NCI-H2171 treated with DMSO at 0.1 percent for 48 hours (cell line): ENCODE results near the gene AGPAT4.

Experiments
- DNase-seq: peaks from one replicate; lab custom pipeline; 2025; lab: John Stamatoyannopoulos, UW

AGPAT4 gene

GRCh38 chr6:161166176-161166575, 107.7 kb downstream of the AGPAT4 start:
- no peak for DNase-seq

DNA sequence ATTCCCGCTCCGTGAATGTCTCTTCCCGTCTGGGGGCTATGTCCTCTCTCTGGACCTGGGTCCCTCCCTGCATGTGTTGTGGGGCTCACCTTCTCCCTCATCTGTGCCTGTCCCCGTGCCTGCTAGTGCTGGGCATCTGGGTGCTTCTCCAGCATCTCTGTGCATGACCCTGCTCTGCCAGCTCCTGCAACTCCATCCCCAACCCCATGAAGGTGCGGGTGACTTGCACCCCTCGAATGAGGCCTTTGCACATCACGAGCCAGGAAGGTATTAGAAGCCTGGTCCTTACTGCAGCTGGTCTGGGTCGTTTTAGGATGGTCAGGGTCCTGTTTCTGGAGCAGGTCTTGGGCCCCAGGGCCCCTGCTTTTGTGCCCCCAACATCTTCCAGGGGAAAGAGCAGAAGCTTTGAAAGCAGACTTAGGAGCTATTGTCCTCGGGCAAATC, 109.7 kb downstream of the AGPAT4 start:
- no peak for DNase-seq

- no peak for DNase-seq
Measured at GRCh38 chr6:161163466-161164181, 110.2 kb downstream of the AGPAT4 start.

GRCh38 chr6:161162722-161163121, 111.1 kb downstream of the AGPAT4 start:
- no peak for DNase-seq

DNA sequence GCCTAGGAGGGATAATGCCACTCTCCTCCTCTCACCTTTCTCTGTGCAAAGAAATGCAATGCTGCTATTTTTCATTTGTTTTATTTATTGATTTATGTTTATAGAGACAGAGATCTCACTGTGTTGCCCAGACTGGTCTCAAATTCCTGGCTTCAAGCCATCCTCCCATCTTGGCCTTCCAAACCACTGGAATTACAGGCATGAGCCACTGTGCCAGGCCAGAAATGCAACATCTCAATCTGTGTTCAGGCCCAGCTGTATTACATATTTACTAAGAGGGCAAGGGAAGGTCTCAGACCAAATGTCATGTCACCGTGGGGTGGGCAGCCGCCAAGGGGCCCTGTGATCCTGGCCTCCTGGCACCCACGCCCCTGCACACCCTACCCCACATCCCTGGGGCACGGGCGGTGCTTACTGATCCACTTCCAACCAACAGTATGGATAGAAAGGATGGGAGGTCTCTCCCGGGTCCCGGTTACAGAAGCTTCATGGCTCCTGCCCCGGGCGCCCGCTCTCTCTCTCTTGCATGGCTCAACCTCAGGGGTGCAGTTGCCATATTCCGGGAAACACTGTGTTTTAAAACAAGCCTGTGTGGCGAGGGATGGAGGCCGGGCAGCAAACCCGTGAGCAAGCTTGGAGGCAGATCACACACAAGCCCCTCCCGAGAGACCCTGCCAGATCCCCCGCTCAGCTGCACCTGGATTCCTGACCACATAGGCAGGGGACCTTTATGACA, 111.8 kb downstream of the AGPAT4 start:
- DNase-seq, result no peak

GRCh38 chr6:161161121-161161520, 112.7 kb downstream of the AGPAT4 start:
- no peak for DNase-seq

GRCh38 chr6:161154796-161155335, 119.0 kb downstream of the AGPAT4 start:
- DNase-seq, result no peak

DNA sequence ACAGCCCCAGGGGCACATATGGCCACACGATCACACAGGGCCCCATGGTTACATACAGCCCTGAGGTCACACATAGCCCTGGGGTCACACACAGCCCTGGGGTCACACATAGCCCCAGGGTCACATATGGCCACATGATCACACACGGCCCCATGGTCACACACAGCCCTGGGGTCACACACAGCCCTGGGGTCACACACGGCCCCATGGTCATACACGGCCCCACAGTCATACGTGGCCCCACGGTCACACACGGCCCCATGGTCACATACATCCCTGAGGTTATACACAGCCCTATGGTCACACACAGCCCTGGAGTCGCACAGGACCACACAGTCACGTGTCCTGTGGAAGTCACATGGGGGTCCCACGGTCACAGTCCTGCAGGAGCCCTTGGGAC, 120.1 kb downstream of the AGPAT4 start:
- no peak for DNase-seq

- no peak for DNase-seq
Measured at GRCh38 chr6:161152907-161153662, 120.8 kb downstream of the AGPAT4 start.

DNA sequence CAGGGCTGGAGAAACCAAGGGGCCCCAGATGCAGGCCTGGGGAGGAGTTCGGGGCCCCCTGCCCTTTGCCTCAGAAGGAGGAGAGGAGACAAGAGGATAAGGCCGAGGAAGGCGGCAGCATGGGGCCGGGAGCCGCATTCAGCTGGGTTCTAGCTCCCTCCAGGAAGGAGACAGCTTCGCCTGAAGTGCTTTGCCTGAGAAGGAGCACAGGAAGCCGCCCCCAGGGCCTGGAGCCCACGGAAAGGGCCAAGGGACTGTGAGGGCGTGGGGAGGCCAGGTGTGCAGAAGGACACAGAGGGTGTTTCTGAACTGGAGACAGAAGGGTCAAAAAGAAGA, 121.4 kb downstream of the AGPAT4 start:
- no peak for DNase-seq

- no peak for DNase-seq
Measured at GRCh38 chr6:161151660-161152526, 122.0 kb downstream of the AGPAT4 start.

DNA sequence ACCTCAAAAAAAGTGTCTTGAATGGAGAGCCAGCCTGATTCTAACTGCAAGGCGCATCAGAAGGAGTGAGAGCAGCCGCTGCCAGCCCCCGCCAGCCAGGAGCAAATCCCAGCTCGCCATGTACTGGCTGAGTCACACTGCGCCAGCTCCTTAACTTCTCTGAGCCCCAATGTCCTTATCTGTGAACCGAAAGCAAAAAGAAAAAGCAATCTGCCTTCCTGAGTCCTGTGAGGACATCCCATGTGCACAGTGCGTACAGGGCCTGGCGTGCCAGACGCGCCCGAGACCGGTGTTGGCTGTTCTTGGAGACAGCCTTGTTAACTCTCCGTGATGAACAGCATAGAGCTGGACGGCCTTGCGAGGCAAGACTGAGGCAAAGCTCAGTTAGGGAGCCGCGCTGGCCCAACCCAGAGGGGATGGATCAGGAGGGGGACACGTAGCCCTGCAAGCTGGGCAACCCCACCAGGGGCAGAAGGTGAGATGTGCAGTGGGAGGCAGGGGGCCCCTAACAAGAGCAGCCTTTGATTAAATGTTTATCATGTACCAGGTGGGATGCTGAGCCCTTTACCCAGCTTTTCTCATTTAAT, 122.7 kb downstream of the AGPAT4 start:
- no peak for DNase-seq

- DNase-seq, result no peak
Measured at GRCh38 chr6:161150566-161150965, 123.3 kb downstream of the AGPAT4 start.

- no peak for DNase-seq
Measured at GRCh38 chr6:161150136-161150535, 123.7 kb downstream of the AGPAT4 start.

DNA sequence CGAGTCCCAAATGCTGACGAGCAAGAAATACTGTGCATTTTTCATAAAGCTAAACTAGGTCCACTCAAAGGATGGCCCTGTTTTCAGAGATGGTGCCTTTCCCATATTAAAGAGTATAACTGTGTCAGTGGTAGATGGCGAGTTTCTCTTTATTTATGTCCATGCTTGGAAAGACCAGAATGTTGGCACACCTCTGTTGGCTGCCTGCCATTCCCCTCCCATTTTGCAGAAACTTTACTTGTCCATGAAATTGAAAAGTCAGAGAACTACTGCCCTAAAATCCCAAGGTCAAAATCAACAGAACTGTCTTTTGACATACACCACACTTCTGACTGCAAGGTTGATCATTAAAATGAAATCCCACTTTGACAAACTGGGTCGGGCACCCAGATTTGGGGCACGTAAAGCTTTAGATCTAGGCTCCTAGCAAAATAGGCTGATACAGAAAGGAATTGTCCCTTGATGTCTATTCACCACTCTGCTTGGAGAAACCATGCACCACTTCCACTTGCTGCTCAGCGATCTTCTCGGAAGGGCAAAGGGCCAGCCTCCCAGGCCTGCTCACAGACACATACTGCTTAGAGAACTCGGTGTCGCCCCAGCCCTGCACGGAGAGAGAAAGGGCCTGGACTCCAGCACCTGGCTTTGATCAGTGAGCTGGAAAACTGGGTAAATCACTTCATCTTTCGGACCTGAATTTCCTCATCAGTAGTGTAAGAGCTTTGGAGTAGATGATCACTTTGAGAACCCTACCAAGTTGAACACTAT, 130.0 kb downstream of the AGPAT4 start:
- no peak for DNase-seq

- DNase-seq, result no peak
Measured at GRCh38 chr6:161142957-161143296, 130.9 kb downstream of the AGPAT4 start.

DNA sequence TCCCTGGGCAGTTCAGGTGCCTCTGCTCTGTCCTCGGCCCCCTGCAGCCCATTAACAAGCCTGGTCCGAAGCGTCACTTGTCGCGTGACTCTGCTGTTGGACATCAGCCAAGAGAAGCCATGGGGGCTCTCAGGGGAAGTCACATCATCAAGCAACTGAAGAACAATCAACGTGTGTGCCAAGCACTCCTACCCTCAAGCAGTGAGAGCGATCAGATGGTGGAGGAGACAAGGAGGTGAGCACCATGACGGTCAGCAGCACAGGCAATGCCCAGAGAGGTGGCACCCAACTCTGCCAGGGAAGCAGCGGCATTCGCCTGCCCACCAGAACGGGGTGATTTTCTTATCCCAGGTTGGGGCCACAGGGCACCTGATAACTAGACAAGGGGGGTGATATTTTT, 132.7 kb downstream of the AGPAT4 start:
- DNase-seq, result peak; percentile 58

- no peak for DNase-seq
Measured at GRCh38 chr6:161140554-161140875, 133.3 kb downstream of the AGPAT4 start.

- DNase-seq, result peak; percentile 66
Measured at GRCh38 chr6:161139766-161140553, 133.9 kb downstream of the AGPAT4 start.

DNA sequence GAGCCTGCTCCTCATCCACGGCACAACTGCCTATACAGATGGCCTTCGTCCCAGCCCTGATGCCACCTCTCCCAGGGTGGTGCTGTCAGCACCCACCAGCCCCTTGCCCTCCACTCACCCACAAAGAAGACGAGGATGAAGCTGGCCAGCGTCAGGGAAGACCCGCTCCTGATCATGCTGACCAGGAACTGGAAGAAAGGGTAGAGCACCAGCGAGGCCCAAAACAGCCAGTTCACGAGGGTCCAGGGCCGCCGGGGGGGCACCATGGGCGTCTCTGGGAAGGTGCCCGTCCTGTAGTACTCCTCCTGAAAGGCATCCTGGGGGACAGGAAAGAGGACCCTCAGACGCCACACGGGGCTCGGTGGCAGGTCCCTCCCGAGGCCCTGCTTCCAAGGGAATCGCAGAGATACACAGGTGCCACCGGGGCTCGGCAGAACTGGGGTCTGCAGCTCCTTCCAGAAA, 134.5 kb downstream of the AGPAT4 start:
- no peak for DNase-seq
